Measurements from ENCODE around the gene FBXO24. TPM values are rescaled to one million over a fixed set of nuclear protein-coding genes. Genes with fewer than 3 reads are reported as not detected.

Gene FBXO24
- total RNA-seq, 1 experiment from 2014 or later = 0.75 TPM

- intact Hi-C loops (cut with micrococcal nuclease; ENCODE audit: unreplicated experiment) = no loop called here
- TF ChIP-seq EZH2 (IDR thresholded peaks at IDR 0.05; ENCODE audit: borderline replicate concordance, low read depth, low read length, poor library complexity, severe bottlenecking) (no peak), CTCF (conservative IDR thresholded peaks at IDR 0.05; ENCODE audit: low read depth, low read length) (no peak)
- POLR2A ChIA-PET (ENCODE audit: low non-redundant PET) = no interaction called here
- Histone ChIP-seq H3K36me3 (ENCODE audit: insufficient read depth, low read length, poor library complexity, severe bottlenecking) (peaks cover 7% of the 10 kb centered on the region), H3K4me3 (ENCODE audit: low read depth, low read length, poor library complexity, severe bottlenecking) (no peak overlapping the region), H3K9me3 (ENCODE audit: low read depth, low read length, poor library complexity, severe bottlenecking) (no peaks in the 10 kb centered on the region), H3K4me1 (ENCODE audit: insufficient read depth, low read length, poor library complexity, severe bottlenecking) (no peaks in the 10 kb centered on the region), H3K27ac (ENCODE audit: low read depth, low read length, poor library complexity, severe bottlenecking) (no peak overlapping the region), H3K27me3 (replicated peaks; ENCODE audit: insufficient read depth, low read depth, low read length, poor library complexity) (no peaks in the 10 kb centered on the region)
- BruUV-seq (replicated peaks) = no TSS peak
- DNase-seq (ENCODE audit: low spot score) = no peak
- CTCF ChIA-PET = no interaction called here
Measured at GRCh38 chr7:100555701-100556100, 30.4 kb upstream of the FBXO24 start.

GRCh38 chr7:100556541-100556940 is 29.6 kb upstream of the FBXO24 start:
- peaks cover 7% of the 10 kb centered on the region for H3K36me3 ChIP-seq (ENCODE audit: insufficient read depth, low read length, poor library complexity, severe bottlenecking)
- DNase-seq (ENCODE audit: low spot score) = no peak
- intact Hi-C loops (cut with micrococcal nuclease; ENCODE audit: unreplicated experiment) = no loop called here
- TF ChIP-seq EZH2 (IDR thresholded peaks at IDR 0.05; ENCODE audit: borderline replicate concordance, low read depth, low read length, poor library complexity, severe bottlenecking) (no peak), CTCF (conservative IDR thresholded peaks at IDR 0.05; ENCODE audit: low read depth, low read length) (no peak)
- no peaks in the 10 kb centered on the region for H3K27me3 ChIP-seq (replicated peaks; ENCODE audit: insufficient read depth, low read depth, low read length, poor library complexity)
- H3K9me3 ChIP-seq (ENCODE audit: low read depth, low read length, poor library complexity, severe bottlenecking) = no peaks in the 10 kb centered on the region
- H3K4me3 ChIP-seq (ENCODE audit: low read depth, low read length, poor library complexity, severe bottlenecking) = no peak overlapping the region
- no peaks in the 10 kb centered on the region for H3K4me1 ChIP-seq (ENCODE audit: insufficient read depth, low read length, poor library complexity, severe bottlenecking)
- POLR2A ChIA-PET (ENCODE audit: low non-redundant PET) = no interaction called here
- no peak overlapping the region for H3K27ac ChIP-seq (ENCODE audit: low read depth, low read length, poor library complexity, severe bottlenecking)
- CTCF ChIA-PET = no interaction called here
- no TSS peak for BruUV-seq (replicated peaks)

- DNase-seq (ENCODE audit: low spot score) = no peak
- ChIA-PET CTCF (interaction anchor here (0.6 to 2.0 kb wide), 10 partner anchors 9 to 132 kb away, joined by 3 to 24 read pairs (median 9); partner anchors contain the start of genes FBXO24 and TSC22D4), POLR2A (ENCODE audit: low non-redundant PET) (no interaction called here)
- BruUV-seq (replicated peaks) = no TSS peak
- intact Hi-C loops (cut with micrococcal nuclease; ENCODE audit: unreplicated experiment) = loop anchor here (1.0 kb wide), 1 partner anchor 90 kb away; no protein-coding TSS in a partner anchor
- no peaks in the 10 kb centered on the region for H3K4me1 ChIP-seq (ENCODE audit: insufficient read depth, low read length, poor library complexity, severe bottlenecking)
- no peak for TF ChIP-seq EZH2 (IDR thresholded peaks at IDR 0.05; ENCODE audit: borderline replicate concordance, low read depth, low read length, poor library complexity, severe bottlenecking)
- TF ChIP-seq CTCF (conservative IDR thresholded peaks at IDR 0.05; ENCODE audit: low read depth, low read length) = no peak
- no peak overlapping the region for H3K4me3 ChIP-seq (ENCODE audit: low read depth, low read length, poor library complexity, severe bottlenecking)
- H3K27ac ChIP-seq (ENCODE audit: low read depth, low read length, poor library complexity, severe bottlenecking) = no peak overlapping the region
- H3K9me3 ChIP-seq (ENCODE audit: low read depth, low read length, poor library complexity, severe bottlenecking) = no peaks in the 10 kb centered on the region
- H3K36me3 ChIP-seq (ENCODE audit: insufficient read depth, low read length, poor library complexity, severe bottlenecking) = peaks cover 7% of the 10 kb centered on the region
- no peaks in the 10 kb centered on the region for H3K27me3 ChIP-seq (replicated peaks; ENCODE audit: insufficient read depth, low read depth, low read length, poor library complexity)
Measured at GRCh38 chr7:100559127-100559526, 27.0 kb upstream of the FBXO24 start.
